ENCODE results near the gene EML2.

Gene EML2

GRCh38 chr19:45560686-45561085, 78.5 kb downstream of the EML2 start:
- H3K9me3 ChIP-seq (ENCODE audit: control insufficient read depth, low read length): no peaks in the 10 kb centered on the region
- H3K9ac ChIP-seq: no peak overlapping the region
- no peaks in the 10 kb centered on the region for H3K27me3 ChIP-seq (ENCODE audit: control insufficient read depth, insufficient read depth, low read length)
- no peak overlapping the region for H3K27ac ChIP-seq
- H2AFZ ChIP-seq: no peak overlapping the region
- no peak overlapping the region for H3K4me2 ChIP-seq (ENCODE audit: low read length)
- peaks cover 26% of the 10 kb centered on the region for H3K79me2 ChIP-seq
- H3K4me1 ChIP-seq: no peaks in the 10 kb centered on the region
- H3K36me3 ChIP-seq (ENCODE audit: control insufficient read depth, insufficient read depth, low read length): no peaks in the 10 kb centered on the region
- no peak overlapping the region for H3K4me3 ChIP-seq (ENCODE audit: low read depth, low read length)
- TF ChIP-seq CTCF (IDR thresholded peaks at IDR 0.05): no peak

GRCh38 chr19:45560038-45560437, 79.2 kb downstream of the EML2 start:
- H3K9me3 ChIP-seq (ENCODE audit: control insufficient read depth, low read length): no peaks in the 10 kb centered on the region
- H3K4me1 ChIP-seq: no peaks in the 10 kb centered on the region
- no peaks in the 10 kb centered on the region for H3K36me3 ChIP-seq (ENCODE audit: control insufficient read depth, insufficient read depth, low read length)
- H3K27me3 ChIP-seq (ENCODE audit: control insufficient read depth, insufficient read depth, low read length): no peaks in the 10 kb centered on the region
- H2AFZ ChIP-seq: no peak overlapping the region
- no peak overlapping the region for H3K4me2 ChIP-seq (ENCODE audit: low read length)
- no peak overlapping the region for H3K27ac ChIP-seq
- H3K4me3 ChIP-seq (ENCODE audit: low read depth, low read length): no peak overlapping the region
- no peak overlapping the region for H3K9ac ChIP-seq
- H3K79me2 ChIP-seq: peaks cover 24% of the 10 kb centered on the region
- TF ChIP-seq CTCF (IDR thresholded peaks at IDR 0.05): no peak
